ENCODE results near the gene RRBP1.

Gene RRBP1

DNA sequence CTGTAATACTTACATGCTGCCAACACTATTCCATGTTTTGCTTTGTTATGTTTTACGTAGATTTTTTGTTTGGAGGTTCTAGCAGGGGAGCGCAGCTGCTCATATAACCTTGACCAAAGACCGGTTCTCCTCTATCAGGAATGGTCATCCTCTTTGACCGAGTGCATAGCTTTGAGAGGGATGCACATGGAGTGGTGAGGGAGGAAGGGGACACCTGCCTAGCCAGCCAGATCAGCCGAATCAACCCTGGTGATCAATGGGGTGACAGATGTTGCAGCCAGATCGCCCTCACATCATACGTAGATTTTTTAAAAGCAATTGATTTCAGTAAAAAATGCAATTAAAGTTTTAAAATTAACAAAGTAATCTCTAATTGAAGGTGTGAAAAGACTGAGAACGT, 105.8 kb downstream of the RRBP1 start:
- Histone ChIP-seq H3K9me3 (ENCODE audit: control extremely low read depth in 1 of 5, control insufficient read depth in 4 of 5, insufficient read depth in 2 of 5, low read depth in 1 of 5, low read length in 4 of 5) (no peaks in the 10 kb centered on the region), H3K4me3 (ENCODE audit: control insufficient read depth in 1 of 7, extremely low read depth in 1 of 7, insufficient read depth in 4 of 7, low read depth in 2 of 7, low read length in 6 of 7) (no peak overlapping the region), H3K4me1 (ENCODE audit: control extremely low read depth in 1 of 4, control insufficient read depth in 4 of 4, insufficient read depth in 4 of 4, low read length in 3 of 4) (peaks cover 0 to 11% (median 8%) of the 10 kb centered on the region in 4 experiments), H3K27ac (ENCODE audit: insufficient read depth in 1 of 2, low read depth in 1 of 2, low read length in 2 of 2, poor library complexity in 1 of 2, severe bottlenecking in 2 of 2) (no peak overlapping the region), H3K27me3 (replicated peaks in 2 of 5; ENCODE audit: control insufficient read depth in 4 of 5, insufficient read depth in 5 of 5, low read length in 4 of 5) (no peaks in the 10 kb centered on the region), H3K36me3 (ENCODE audit: control insufficient read depth in 4 of 4, insufficient read depth in 4 of 4, low read length in 3 of 4) (peaks cover 0 to 2% (median under 1%) of the 10 kb centered on the region in 4 experiments)
- CTCF ChIA-PET: interaction anchor here (1.8 kb wide), 1 partner anchor 62 kb away, joined by 4 read pairs; no protein-coding TSS in a partner anchor
- POLR2A ChIA-PET: no interaction called here
- no peak for DNase-seq
- 93% methylated on average over 5 of the region's 8 CpGs for WGBS (ENCODE audit: insufficient coverage)

DNA sequence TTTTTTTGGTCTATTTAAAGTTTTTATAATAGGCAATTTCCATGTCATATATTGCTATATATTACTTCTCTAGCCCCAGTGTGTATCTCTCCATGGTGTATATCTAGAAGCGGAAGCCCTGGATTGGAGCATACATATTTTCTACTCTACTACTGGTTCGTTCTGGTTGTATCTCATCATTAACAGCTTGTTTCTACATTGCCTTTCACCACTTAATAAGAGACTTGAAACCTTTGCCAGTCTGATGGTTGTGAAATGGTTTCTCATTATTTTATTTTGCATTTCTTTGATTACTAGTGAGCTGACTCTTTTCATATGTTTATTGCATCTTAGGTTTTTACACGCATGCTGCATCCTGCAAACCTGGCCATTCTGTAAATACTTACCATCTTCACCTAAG, 108.6 kb downstream of the RRBP1 start:
- Histone ChIP-seq H3K4me1 (ENCODE audit: control extremely low read depth in 1 of 4, control insufficient read depth in 4 of 4, insufficient read depth in 4 of 4, low read length in 3 of 4) (peaks cover 5 to 26% (median 18%) of the 10 kb centered on the region in 4 experiments), H3K27me3 (replicated peaks in 2 of 5; ENCODE audit: control insufficient read depth in 4 of 5, insufficient read depth in 5 of 5, low read length in 4 of 5) (peaks cover 0 to 7% (median 0%) of the 10 kb centered on the region in 5 experiments), H3K36me3 (ENCODE audit: control insufficient read depth in 4 of 4, insufficient read depth in 4 of 4, low read length in 3 of 4) (peaks cover 0 to 2% (median under 1%) of the 10 kb centered on the region in 4 experiments), H3K27ac (ENCODE audit: insufficient read depth in 1 of 2, low read depth in 1 of 2, low read length in 2 of 2, poor library complexity in 1 of 2, severe bottlenecking in 2 of 2) (no peak overlapping the region), H3K4me3 (ENCODE audit: control insufficient read depth in 1 of 7, extremely low read depth in 1 of 7, insufficient read depth in 4 of 7, low read depth in 2 of 7, low read length in 6 of 7) (no peak overlapping the region), H3K9me3 (ENCODE audit: control extremely low read depth in 1 of 5, control insufficient read depth in 4 of 5, insufficient read depth in 2 of 5, low read depth in 1 of 5, low read length in 4 of 5) (no peaks in the 10 kb centered on the region)
- ChIA-PET POLR2A (no interaction called here), CTCF (interaction anchor here (0.7 to 1.3 kb wide), 4 partner anchors 26 to 44 kb away, joined by 3 to 4 read pairs (median 4); no protein-coding TSS in a partner anchor)
- no CpG with 5 or more reads among the region's 3 CpGs for WGBS (ENCODE audit: insufficient coverage)
- no peak for DNase-seq

DNA sequence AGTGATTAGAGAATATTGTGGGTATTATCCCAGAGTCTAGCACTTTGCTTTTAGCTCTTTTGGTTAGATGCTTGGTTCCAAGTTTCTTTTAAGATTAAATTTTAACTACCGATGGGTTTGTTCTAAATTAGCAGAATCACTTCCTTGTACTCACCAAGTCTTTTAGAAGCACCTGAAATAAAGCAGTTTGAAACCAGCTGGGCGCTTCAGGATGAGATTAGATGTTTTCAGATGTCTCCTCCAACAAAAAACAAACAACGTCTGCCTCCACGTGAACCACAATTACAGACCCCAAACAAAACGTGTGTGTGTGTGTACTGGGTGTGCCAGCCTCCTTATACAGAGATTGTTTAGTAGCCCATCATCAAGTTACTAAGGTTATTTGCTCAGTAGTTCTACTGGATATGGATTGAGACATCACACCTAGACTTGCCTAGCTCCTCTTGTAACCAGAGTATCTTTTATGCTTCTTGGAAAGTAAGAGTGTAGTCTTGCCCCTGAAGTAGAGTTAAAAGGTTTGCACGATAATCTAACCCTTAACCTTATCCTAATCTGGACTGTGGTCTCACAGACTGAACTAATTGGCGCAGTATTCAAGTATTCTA, 109.9 kb downstream of the RRBP1 start:
- no peaks in the 10 kb centered on the region for H3K9me3 ChIP-seq (ENCODE audit: control extremely low read depth in 1 of 5, control insufficient read depth in 4 of 5, insufficient read depth in 2 of 5, low read depth in 1 of 5, low read length in 4 of 5)
- H3K4me3 ChIP-seq (ENCODE audit: control insufficient read depth in 1 of 7, extremely low read depth in 1 of 7, insufficient read depth in 4 of 7, low read depth in 2 of 7, low read length in 6 of 7): no peak overlapping the region
- peaks cover 0 to 2% (median under 1%) of the 10 kb centered on the region in 4 experiments for H3K36me3 ChIP-seq (ENCODE audit: control insufficient read depth in 4 of 4, insufficient read depth in 4 of 4, low read length in 3 of 4)
- H3K4me1 ChIP-seq (ENCODE audit: control extremely low read depth in 1 of 4, control insufficient read depth in 4 of 4, insufficient read depth in 4 of 4, low read length in 3 of 4): peaks cover 5 to 26% (median 18%) of the 10 kb centered on the region in 4 experiments
- CTCF ChIA-PET: interaction anchor here (1.2 to 2.6 kb wide), 6 partner anchors 9 to 49 kb away, joined by 3 to 9 read pairs (median 4); partner anchors contain the start of gene BFSP1
- DNase-seq: peak in 2 of 3 donors; percentile 9 to 32
- H3K27ac ChIP-seq (ENCODE audit: insufficient read depth in 1 of 2, low read depth in 1 of 2, low read length in 2 of 2, poor library complexity in 1 of 2, severe bottlenecking in 2 of 2): no peak overlapping the region
- POLR2A ChIA-PET: no interaction called here
- H3K27me3 ChIP-seq (replicated peaks in 2 of 5; ENCODE audit: control insufficient read depth in 4 of 5, insufficient read depth in 5 of 5, low read length in 4 of 5): peaks cover 0 to 15% (median 6%) of the 10 kb centered on the region in 5 experiments
- 100% methylated on average over 1 of the region's 7 CpGs for WGBS (ENCODE audit: insufficient coverage)

DNA sequence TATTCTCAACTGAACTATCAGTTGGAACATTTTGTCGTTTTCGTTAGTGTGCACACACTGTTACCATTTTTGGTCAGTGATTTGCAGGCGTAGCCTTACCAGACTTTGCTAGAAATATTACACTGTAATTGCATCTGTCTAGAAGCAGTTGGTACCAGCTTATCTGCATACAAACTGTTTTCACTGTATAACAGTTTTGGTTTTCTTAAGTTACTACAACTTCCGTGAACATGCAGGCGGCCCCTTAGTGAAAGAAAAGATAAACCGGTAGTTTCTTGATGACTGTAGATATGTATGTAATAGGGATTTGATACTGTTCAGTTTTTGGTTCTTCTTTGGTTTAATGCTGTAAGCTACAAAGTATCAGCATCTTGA, 110.9 kb downstream of the RRBP1 start:
- CTCF ChIA-PET: interaction anchor here (1.1 to 2.6 kb wide), 10 partner anchors 10 to 77 kb away, joined by 3 to 9 read pairs (median 4); partner anchors contain the start of gene BFSP1
- H3K4me3 ChIP-seq (ENCODE audit: control insufficient read depth in 1 of 7, extremely low read depth in 1 of 7, insufficient read depth in 4 of 7, low read depth in 2 of 7, low read length in 6 of 7): peak overlapping the region in 6 of 7 experiments; percentile 82 to 91 (median 88)
- DNase-seq: peak; percentile 8 to 63 (median 42)
- H3K36me3 ChIP-seq (ENCODE audit: control insufficient read depth in 4 of 4, insufficient read depth in 4 of 4, low read length in 3 of 4): peaks cover 0 to 2% (median under 1%) of the 10 kb centered on the region in 4 experiments
- 13% methylated on average over 3 of the region's 6 CpGs for WGBS (ENCODE audit: insufficient coverage)
- POLR2A ChIA-PET: no interaction called here
- H3K9me3 ChIP-seq (ENCODE audit: control extremely low read depth in 1 of 5, control insufficient read depth in 4 of 5, insufficient read depth in 2 of 5, low read depth in 1 of 5, low read length in 4 of 5): peaks cover 0 to 2% (median 0%) of the 10 kb centered on the region in 5 experiments
- H3K27me3 ChIP-seq (replicated peaks in 2 of 5; ENCODE audit: control insufficient read depth in 4 of 5, insufficient read depth in 5 of 5, low read length in 4 of 5): peaks cover 0 to 15% (median 6%) of the 10 kb centered on the region in 5 experiments
- H3K27ac ChIP-seq (ENCODE audit: insufficient read depth in 1 of 2, low read depth in 1 of 2, low read length in 2 of 2, poor library complexity in 1 of 2, severe bottlenecking in 2 of 2): no peak overlapping the region
- peaks cover 5 to 26% (median 18%) of the 10 kb centered on the region in 4 experiments for H3K4me1 ChIP-seq (ENCODE audit: control extremely low read depth in 1 of 4, control insufficient read depth in 4 of 4, insufficient read depth in 4 of 4, low read length in 3 of 4)

DNA sequence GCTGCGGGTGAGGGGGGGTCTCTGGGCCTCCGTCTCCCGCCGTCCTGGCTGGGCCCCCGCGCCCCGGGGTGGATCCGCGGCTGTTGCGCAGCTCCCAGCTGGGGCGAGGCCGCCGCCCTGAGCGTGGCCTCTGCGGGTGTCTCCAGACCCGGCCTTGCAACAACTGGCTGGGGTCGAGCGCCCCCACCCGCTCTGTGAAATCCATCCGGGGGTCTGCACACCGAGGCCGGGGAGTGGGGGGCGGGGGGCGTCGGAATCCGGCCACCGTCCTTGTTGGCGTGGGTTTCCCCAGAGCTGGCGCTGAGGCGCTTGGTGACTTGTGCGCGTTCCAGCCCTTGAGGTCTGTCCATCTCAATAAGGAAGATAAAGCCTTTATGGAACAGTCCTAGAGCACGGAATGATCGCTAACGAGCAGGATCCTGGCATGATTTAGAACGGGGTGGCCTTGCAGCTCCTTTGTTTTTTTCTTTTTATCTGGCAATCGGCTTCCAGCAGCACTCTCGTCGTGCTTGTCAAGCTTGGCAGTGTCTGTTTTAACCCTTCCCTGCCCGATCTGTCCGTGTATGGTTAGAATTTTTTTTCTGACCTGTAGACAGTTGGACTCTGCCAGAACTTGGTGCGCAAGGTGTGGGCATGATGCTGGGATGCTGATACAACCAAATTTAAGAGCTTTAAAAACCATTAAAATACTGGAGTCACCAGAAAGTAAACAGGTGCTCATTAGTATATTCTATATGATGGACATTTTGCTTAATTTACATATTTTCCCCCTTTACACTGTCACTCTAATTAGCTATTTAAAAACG, 111.5 kb downstream of the RRBP1 start:
- H3K9me3 ChIP-seq (ENCODE audit: control extremely low read depth in 1 of 5, control insufficient read depth in 4 of 5, insufficient read depth in 2 of 5, low read depth in 1 of 5, low read length in 4 of 5): peaks cover 0 to 2% (median 0%) of the 10 kb centered on the region in 5 experiments
- H3K36me3 ChIP-seq (ENCODE audit: control insufficient read depth in 4 of 4, insufficient read depth in 4 of 4, low read length in 3 of 4): peaks cover 0 to 2% (median under 1%) of the 10 kb centered on the region in 4 experiments
- peak overlapping the region in 1 of 2 experiments; percentile 77 for H3K27ac ChIP-seq (ENCODE audit: insufficient read depth in 1 of 2, low read depth in 1 of 2, low read length in 2 of 2, poor library complexity in 1 of 2, severe bottlenecking in 2 of 2)
- ChIA-PET POLR2A (interaction anchor here (0.6 to 1.0 kb wide), 2 partner anchors 10 to 40 kb away, joined by 3 read pairs; no protein-coding TSS in a partner anchor), CTCF (interaction anchor here (0.6 to 2.6 kb wide), 13 partner anchors 9 to 272 kb away, joined by 3 to 9 read pairs (median 4); partner anchors contain the start of gene BFSP1)
- H3K4me1 ChIP-seq (ENCODE audit: control extremely low read depth in 1 of 4, control insufficient read depth in 4 of 4, insufficient read depth in 4 of 4, low read length in 3 of 4): peaks cover 5 to 26% (median 18%) of the 10 kb centered on the region in 4 experiments
- peaks cover 0 to 15% (median 6%) of the 10 kb centered on the region in 5 experiments for H3K27me3 ChIP-seq (replicated peaks in 2 of 5; ENCODE audit: control insufficient read depth in 4 of 5, insufficient read depth in 5 of 5, low read length in 4 of 5)
- H3K4me3 ChIP-seq (ENCODE audit: control insufficient read depth in 1 of 7, extremely low read depth in 1 of 7, insufficient read depth in 4 of 7, low read depth in 2 of 7, low read length in 6 of 7): peak overlapping the region; percentile 82 to 98 (median 90)
- DNase-seq: peak; percentile 34 to 62 (median 43)
- WGBS (ENCODE audit: insufficient coverage): 0% methylated on average over 42 of the region's 43 CpGs

DNA sequence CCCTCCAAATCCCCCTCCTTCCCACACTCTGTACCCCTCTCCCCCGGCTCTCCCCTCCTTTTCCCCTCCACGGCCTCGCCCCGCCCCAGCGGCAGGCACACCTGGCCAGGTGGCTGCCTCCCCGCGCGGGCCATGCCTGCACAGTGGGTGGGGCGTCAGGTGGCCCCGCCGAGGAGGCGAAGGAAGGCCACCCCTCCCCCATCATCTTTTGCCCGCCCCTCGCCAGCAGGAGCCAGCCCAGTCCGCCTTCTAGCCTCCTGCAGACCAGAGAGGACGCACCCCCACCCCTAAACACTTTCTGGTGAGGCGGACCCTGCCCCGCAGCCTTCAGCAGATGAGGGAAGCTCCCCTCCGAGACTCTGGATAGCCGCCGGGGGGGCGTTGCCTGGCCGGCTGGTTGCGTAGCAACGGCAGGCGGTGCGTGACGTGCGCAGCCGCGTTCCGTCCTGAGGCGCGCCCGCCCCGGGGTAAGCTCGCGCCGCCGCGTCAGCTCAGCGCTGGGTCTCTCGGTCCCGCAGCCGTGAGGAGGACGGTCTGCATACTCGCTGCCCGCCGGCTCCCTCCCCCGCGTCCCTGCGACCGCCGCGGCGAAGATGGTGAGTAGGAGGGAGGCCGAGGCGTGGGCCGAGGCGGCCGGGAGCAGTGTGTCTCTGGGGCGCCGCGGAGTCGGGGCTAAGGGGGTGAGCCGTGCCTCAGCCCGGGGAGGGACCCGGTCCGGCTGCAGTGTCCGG, 112.3 kb downstream of the RRBP1 start, which contains the start of gene DSTN:
DSTN (plus strand) TSS at position 460 of the 731 bp plus-strand sequence; CDS start at position 594, 134 bp downstream.
- 0% methylated on average over 24 of the region's 70 CpGs for WGBS (ENCODE audit: insufficient coverage)
- Histone ChIP-seq H3K36me3 (ENCODE audit: control insufficient read depth in 4 of 4, insufficient read depth in 4 of 4, low read length in 3 of 4) (peaks cover 0 to 2% (median under 1%) of the 10 kb centered on the region in 4 experiments), H3K4me1 (ENCODE audit: control extremely low read depth in 1 of 4, control insufficient read depth in 4 of 4, insufficient read depth in 4 of 4, low read length in 3 of 4) (peaks cover 5 to 26% (median 18%) of the 10 kb centered on the region in 4 experiments), H3K9me3 (ENCODE audit: control extremely low read depth in 1 of 5, control insufficient read depth in 4 of 5, insufficient read depth in 2 of 5, low read depth in 1 of 5, low read length in 4 of 5) (peaks cover 0 to 2% (median 0%) of the 10 kb centered on the region in 5 experiments), H3K27me3 (replicated peaks in 2 of 5; ENCODE audit: control insufficient read depth in 4 of 5, insufficient read depth in 5 of 5, low read length in 4 of 5) (peaks cover 0 to 15% (median 6%) of the 10 kb centered on the region in 5 experiments), H3K4me3 (ENCODE audit: control insufficient read depth in 1 of 7, extremely low read depth in 1 of 7, insufficient read depth in 4 of 7, low read depth in 2 of 7, low read length in 6 of 7) (peak within 1 kb of the TSS; percentile 82 to 98 (median 90)), H3K27ac (ENCODE audit: insufficient read depth in 1 of 2, low read depth in 1 of 2, low read length in 2 of 2, poor library complexity in 1 of 2, severe bottlenecking in 2 of 2) (peak within 1 kb of the TSS in 1 of 2 experiments; percentile 77)
- ChIA-PET CTCF (interaction anchor here (0.6 to 2.6 kb wide), 10 partner anchors 8 to 272 kb away, joined by 3 to 9 read pairs (median 4); no protein-coding TSS in a partner anchor), POLR2A (interaction anchor here (0.6 to 1.0 kb wide), 2 partner anchors 9 to 41 kb away, joined by 3 read pairs; no protein-coding TSS in a partner anchor)
- peak; percentile 80 to 91 (median 86) for DNase-seq

Measured in common myeloid progenitor, CD34-positive (primary cell).